HTERT RPE-1 (cell line): Measurements from ENCODE around the gene RAB40B.

ENCODE experiments used
- in situ Hi-C: fragments of 300-500 bp; cut with MboI; formaldehyde crosslinking; loops from 4 replicates; pipeline ENCODE4 v1.14.3; 2020; ENCODE audit warnings: low sequenced_read_pairs

The RAB40B gene

DNA sequence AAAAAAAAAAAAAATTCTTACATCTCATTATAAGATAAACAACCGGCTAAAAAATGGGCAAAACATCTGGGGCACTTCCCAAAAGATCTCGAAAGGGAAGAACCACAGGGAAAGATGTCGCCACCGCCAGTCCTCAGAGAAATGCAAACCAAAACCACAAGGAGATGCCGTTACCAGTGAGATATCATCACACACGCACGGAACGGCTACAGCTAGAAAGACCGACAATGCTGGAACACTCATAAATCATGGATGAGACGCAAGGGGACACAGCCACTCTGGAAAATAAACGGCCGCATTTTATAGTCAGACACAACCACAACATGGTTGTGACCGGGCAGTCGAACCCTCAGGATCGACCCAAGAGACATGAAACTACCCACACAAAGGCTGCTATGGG is 74.8 kb downstream of the RAB40B start:
- in situ Hi-C loops = no loop called here

- in situ Hi-C loops = no loop called here
These were observed 78.9 kb downstream of the RAB40B start for GRCh38 chr17:82619641-82620040.

GRCh38 chr17:82619211-82619610 is 79.3 kb downstream of the RAB40B start:
- in situ Hi-C loops = no loop called here

DNA sequence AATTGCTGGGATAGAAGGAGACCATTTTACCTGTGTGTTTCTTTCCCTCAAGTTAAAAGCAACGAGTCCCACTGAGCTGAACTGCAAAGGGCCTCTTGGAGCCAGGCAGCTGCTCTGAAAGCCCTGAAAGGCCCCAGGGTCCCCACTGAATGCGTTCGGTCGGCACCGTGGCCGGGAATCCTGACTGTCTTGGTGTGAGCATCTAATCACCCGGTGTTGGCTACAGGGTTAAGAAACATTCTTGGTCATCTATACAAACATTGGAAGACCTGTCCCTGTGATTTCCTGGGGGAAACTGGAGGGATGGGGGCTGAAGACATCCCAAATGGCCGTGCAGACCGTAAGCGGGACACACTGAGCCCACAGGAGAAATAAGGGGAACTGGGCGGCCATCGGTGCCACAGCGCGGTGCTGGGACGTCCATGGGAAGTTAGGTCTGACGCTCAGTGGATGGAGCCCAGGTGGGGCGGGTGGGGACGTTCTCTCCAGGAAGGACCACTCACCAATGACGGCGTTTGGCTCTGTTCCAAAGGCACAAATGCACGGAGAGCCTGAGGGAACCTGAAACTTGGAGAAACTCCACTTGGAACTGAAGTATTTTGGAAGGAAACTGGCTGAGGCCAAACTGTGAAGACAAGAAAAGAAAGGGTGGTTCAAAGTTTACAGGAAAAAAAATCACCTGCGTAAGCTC is 82.3 kb downstream of the RAB40B start:
- in situ Hi-C loops = no loop called here

DNA sequence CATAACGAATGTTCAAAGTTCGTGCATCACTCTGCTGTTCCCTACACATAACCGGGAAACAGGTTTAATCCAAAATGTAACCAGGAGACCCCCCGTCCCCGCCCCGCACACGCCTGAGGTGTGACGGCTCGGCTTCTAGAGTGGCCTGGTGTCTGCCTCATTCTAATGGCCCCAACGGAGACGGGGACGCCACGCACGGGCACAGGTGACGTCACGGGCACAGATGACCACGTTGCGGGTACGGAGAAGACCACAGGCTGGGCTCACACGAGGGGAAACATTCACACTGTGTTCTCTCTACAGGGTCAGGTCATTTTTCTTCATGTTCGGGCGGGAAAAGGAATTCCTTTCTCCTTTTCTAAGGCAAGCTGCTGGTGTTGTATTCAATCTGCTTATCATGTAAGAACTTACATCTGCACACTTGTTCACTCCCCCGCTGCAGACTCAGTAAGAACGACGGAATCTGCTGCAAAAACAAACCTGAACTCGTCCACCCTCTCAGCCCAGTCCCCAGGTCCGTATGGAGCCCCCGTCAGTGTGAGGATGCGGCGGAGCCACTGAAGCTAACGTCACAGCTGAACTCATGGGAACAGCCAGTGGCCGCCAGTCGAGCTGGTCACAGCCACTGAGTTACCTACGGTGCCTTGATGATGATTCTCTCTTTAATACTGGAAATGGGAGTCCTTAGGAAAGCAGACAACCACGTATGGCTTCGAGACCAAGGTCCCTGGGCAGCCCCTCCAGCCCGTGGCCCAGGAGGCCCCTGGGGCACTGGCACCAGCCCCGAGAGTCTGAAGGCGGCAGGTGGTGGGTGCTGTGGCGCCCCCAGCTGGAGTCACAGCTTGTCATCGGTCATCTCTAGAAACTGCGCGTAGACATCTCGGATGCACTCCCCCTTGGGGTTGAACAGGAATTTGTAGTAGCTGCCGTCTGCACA is 83.1 kb downstream of the RAB40B start:
- in situ Hi-C loops = no loop called here

GRCh38 chr17:82614095-82614631 is 84.3 kb downstream of the RAB40B start:
- in situ Hi-C loops = no loop called here

GRCh38 chr17:82613283-82614094 is 85.0 kb downstream of the RAB40B start:
- in situ Hi-C loops = no loop called here

DNA sequence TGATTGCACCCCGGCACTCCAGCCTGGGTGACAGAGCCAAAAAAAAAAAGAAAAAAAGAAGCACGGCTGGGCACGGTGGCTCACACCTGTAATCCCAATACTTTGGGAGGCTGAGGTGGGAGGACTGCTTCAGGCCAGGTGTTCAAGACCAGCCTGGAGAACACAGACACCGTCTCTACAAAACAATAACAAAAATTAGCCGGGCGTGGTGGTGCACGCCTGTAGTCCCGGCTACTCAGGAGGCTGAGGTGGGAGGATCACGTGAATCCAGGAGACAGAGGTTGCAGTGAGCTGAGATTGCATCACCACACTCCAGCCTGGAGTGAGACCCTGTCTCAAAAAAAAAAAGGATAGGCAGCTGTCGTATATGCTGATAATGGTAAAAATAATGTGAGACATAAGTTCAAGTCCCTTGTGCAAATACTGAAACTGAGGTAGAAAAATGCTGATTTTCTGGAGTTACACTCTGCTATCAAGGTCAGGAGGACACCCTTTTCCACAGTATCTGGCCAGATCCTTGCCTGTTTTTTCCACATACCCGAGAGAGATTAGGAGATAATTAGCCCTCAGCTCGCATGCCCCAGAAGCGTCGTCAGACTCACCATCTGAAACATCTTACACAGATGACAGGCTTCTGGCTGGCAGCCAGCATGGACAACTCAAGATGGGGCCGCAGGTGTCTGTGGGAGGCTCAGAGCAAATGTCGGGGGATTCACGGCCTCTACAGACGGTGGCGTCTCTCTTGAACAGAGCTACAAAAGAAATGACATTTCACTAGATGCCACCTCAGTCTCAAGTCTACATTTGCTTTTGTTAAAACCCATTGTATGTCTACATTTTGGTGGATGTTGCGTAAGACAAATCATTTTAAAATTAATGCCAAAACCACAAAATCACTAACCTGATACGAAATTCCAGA is 87.1 kb downstream of the RAB40B start:
- in situ Hi-C loops = no loop called here

GRCh38 chr17:82609655-82610054 is 88.8 kb downstream of the RAB40B start:
- in situ Hi-C loops = no loop called here

- in situ Hi-C loops = no loop called here
These were observed 89.7 kb downstream of the RAB40B start for GRCh38 chr17:82608816-82609215.

DNA sequence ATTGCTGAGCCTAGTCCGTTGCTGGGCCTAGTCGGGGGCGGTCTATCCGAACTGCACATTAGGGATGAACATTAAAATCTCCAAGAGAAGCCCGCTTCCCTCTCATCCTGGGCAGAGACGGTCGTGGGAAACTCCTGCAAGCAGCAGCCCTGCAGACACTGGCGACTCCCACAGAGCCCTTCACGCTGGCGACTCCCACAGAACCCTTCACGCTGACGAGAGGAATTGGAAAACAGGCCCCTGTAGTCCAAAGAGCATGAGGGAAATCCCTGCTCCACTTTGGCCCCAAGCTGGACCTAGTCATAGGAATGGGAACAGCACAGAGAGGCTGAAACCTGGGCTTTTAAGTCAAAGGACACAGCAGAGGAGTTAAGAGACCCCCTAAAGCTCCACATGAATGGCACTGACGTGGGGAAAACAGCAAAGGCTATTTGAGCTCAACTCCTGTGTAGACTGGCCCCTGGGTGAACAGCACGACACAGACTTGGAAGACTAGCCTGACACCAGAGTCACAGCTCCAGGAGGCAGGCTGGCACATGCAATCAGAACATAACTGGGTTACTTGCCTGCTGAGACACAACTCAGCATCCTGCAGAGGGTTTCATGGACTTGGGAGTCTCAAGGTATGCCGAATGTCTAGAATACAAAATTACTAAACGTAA is 92.4 kb downstream of the RAB40B start:
- in situ Hi-C loops = no loop called here
